ENCODE measurements around the gene CEP295NL.

CEP295NL gene

DNA sequence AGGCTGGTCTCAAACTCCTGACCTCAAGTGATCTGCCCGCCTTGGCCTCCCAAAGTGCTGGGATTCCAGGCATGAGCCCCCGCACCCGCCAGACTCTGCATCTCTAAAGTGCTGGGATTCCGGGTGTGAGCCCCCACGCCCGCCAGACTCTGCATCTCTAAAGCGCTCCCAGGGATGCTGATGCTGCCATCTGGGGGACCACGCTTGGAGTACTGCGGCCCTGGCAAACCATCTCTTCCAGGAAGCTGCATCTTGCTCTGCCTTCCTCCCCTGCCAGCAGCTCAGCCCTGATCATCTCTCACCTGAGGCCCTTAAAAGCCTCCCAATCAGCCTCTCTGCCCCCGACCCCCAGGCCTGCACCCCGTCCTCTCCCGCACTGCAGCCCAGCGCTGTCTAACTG is 4.1 kb downstream of the CEP295NL start:
- DNase-seq (ENCODE audit: insufficient read length): no peak
- FAIRE-seq: no peak
- no peak for TF ChIP-seq POLR2AphosphoS5 (IDR thresholded peaks at IDR 0.05; ENCODE audit: low read depth, low read length)
- no peak for TF ChIP-seq TAF1 (IDR thresholded peaks at IDR 0.05; ENCODE audit: borderline replicate concordance, low read depth, low read length)
- TF ChIP-seq POLR2A (IDR thresholded peaks at IDR 0.05; ENCODE audit: low read depth, low read length): no peak

DNA sequence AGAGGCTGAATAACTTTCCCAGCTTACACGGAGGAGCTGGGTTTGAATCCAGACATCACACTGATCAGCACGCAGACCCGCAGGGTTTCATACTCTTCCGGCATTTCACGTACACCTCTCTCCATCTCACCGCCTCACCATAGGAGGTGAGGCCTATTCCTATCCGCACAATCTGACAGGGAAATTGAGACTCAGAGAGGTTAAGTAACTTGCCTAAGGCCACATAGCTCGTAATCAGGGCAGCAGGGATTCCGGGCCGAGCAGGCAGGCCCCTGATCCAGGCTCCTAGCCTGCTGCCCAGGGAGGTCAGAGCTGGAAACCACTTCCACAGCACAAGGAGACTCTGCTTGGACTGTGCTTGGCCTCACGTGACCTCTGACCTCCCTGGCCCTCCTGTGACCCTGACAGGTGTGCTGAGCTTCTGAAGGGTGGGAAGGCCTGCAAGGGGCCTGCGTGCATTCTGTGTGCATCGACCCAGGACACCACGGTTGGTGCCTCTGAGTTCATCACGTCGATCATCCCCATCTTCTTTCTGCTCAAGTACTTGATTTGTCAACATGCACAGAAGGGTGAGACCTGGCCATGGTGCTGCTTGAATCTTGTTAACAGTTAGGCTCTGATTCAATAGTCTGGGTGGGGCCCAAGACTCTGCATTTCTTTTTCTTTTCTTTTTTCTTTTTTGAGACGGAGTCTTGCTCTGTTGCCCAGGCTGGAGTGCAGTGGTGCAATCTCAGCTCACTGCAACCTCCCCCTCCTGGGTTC is 4.7 kb downstream of the CEP295NL start:
- FAIRE-seq (no peak), DNase-seq (ENCODE audit: insufficient read length) (no peak)
- TF ChIP-seq POLR2A (IDR thresholded peaks at IDR 0.05; ENCODE audit: low read depth, low read length): no peak
- TF ChIP-seq TAF1 (IDR thresholded peaks at IDR 0.05; ENCODE audit: borderline replicate concordance, low read depth, low read length): no peak
- TF ChIP-seq POLR2AphosphoS5 (IDR thresholded peaks at IDR 0.05; ENCODE audit: low read depth, low read length): no peak

DNA sequence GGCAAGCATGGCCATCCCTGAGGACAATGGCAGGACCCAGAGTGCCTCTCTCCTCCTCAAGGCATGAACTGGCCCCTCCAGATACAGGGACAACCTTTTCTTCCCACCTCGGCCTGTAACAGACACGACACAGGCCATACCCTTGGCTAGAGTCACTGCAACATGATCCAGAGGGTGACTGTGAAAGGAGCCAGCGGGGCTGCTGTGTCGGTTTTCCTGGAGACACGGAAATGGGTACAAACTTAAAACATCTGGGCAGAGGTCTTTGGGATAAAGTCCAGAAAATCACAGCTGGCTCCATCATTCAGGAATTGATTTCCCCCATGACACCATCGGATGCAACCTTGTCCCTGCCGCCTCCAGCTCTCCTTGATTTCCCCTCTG is 5.3 kb downstream of the CEP295NL start:
- FAIRE-seq (no peak), DNase-seq (ENCODE audit: insufficient read length) (no peak)
- TF ChIP-seq POLR2A (IDR thresholded peaks at IDR 0.05; ENCODE audit: low read depth, low read length): no peak
- TF ChIP-seq POLR2AphosphoS5 (IDR thresholded peaks at IDR 0.05; ENCODE audit: low read depth, low read length): no peak
- no peak for TF ChIP-seq TAF1 (IDR thresholded peaks at IDR 0.05; ENCODE audit: borderline replicate concordance, low read depth, low read length)

DNA sequence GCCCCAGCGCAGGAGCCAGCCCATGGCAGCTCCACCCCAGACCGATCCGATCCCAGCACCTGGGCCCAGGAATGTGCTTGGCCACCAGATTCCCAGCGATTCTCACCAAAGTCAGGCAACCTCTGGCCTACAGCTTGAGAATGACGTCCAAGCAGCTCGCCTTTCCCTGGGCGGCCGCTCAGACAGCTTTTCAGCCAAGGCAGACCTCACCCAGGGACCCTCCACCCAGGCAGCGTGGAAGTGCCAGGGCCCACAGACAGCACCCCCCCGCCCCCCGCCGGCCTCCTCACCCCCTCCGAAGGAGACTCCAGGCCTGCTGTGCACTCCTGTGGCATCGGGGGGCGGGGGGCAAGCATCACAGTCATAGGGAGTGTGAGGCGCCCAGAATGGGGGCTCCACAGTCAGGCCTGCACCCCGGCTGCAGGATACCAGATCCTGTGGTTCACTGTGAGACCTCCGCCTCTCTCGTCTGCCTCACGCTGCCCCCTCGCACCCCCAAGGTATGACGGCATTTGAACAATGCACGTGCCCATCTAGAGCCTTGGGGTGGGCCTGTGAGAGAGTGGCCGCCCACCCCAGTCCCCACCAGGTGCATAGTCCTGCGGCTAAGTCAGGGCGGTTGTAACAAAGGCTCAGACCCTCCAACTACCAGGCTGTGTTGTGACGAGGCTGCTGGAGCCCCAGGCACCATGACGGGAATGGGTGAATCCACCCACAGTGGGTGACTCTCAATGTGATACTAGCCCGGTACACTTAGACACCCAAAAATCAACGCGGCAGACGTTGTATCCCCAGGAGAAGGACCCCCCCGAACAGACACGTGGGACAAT is 6.0 kb downstream of the CEP295NL start:
- no peak for FAIRE-seq
- no peak for TF ChIP-seq POLR2A (IDR thresholded peaks at IDR 0.05; ENCODE audit: low read depth, low read length)
- no peak for DNase-seq (ENCODE audit: insufficient read length)

DNA sequence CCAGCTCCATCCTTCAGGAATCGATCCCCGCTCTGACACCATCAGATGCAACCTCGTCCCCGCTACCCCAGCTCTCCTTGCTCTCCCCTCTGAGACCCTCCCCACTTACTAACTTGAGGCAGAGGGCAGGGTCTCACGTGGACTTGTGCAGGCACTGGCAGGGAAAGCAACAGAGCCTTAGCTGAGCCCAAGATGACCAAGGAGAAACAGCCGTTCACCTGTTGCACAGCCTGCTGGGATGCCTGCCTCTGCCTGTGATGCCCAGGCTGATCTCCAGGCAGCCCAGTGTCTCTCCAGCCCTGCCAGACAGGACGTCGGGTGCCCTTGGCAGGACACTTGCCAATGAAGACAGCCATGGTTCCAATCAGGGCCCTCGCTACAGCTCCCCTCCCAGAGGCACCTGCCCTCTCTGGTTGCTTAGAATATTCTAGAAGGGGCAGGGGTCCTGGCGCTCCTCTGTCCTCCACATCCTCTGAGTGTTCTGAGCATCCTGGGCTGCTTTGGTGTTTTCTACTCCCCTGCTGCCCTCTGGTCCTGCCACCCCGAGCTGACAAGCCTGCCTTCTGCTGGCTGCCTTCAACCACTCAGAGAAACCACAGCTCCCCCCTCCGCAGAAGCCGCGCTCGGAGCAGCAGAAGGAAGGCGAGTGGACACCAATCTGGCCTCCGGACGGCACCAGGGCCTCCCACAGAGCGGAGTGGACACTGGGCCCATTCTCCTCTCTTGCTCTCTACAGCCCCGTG is 6.7 kb downstream of the CEP295NL start:
- TF ChIP-seq POLR2AphosphoS5 (IDR thresholded peaks at IDR 0.05; ENCODE audit: low read depth, low read length) (no peak), TAF1 (IDR thresholded peaks at IDR 0.05; ENCODE audit: borderline replicate concordance, low read depth, low read length) (no peak), POLR2A (IDR thresholded peaks at IDR 0.05; ENCODE audit: low read depth, low read length) (no peak)
- no peak for FAIRE-seq
- DNase-seq (ENCODE audit: insufficient read length): no peak

DNA sequence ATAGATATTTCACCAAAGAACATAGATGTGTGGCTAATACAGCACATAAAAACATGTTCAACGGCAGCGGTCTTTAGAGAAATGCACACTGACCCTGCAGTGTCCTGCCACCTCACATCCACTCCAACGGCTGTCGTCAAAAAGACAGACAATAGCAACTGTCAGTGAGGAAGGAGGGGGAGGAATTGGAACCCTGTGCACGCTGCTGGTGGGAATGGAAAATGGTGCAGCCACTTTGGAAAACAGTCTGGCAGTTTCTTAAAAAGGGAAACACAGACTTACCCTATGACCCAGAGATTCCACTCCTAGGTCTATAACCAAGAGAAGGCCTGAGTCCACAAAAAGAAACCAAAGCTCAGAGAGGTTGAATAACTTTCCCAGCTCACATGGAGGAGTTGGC is 7.7 kb downstream of the CEP295NL start:
- no peak for TF ChIP-seq TAF1 (IDR thresholded peaks at IDR 0.05; ENCODE audit: borderline replicate concordance, low read depth, low read length)
- no peak for TF ChIP-seq POLR2AphosphoS5 (IDR thresholded peaks at IDR 0.05; ENCODE audit: low read depth, low read length)
- TF ChIP-seq POLR2A (IDR thresholded peaks at IDR 0.05; ENCODE audit: low read depth, low read length): no peak
- FAIRE-seq (no peak), DNase-seq (ENCODE audit: insufficient read length) (no peak)

DNA sequence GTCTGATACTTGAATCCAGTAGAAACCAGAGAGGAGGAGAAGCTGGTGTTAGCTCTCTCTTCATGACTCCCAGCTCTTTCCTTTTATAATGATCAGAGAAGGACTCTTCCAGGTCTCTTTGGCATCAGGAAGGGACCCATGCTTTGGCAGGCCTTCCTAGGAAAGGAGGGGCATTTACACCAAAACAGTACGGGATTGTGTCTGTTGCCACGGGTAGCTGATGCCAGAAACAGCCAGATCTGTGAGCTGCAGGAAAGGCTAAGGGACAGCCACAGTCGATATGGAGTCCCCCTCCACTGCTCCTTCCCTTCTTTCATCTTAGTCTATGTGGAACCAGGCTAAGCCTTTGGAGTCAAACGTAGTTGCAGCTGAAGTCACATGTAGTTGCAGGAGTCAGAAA is 9.3 kb downstream of the CEP295NL start:
- no peak for TF ChIP-seq POLR2AphosphoS5 (IDR thresholded peaks at IDR 0.05; ENCODE audit: low read depth, low read length)
- no peak for TF ChIP-seq POLR2A (IDR thresholded peaks at IDR 0.05; ENCODE audit: low read depth, low read length)
- no peak for TF ChIP-seq TAF1 (IDR thresholded peaks at IDR 0.05; ENCODE audit: borderline replicate concordance, low read depth, low read length)
- FAIRE-seq (no peak), DNase-seq (ENCODE audit: insufficient read length) (no peak)

DNA sequence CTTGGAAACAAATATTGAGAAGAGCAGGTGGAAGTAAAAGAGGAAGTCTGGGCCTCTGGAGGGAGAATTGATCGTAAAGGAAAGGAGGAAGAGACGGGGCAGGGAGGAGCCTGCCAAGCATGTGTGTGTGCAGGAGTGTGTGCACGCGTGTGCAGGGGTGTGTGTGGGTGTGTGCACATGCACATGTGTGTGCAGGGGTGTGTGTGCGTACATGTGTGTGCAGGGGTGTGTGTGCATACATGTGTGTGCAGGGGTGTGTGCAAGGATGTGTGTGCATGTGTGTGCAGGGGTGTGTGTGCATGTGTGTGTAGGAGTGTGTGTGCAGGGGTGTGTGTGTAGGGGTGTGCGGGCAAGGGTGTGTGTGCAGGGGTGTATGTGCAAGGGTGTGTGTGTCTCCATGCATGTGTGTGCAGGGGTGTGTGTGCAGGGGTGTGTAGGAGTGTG is 10.0 kb downstream of the CEP295NL start:
- no peak for TF ChIP-seq TAF1 (IDR thresholded peaks at IDR 0.05; ENCODE audit: borderline replicate concordance, low read depth, low read length)
- TF ChIP-seq POLR2AphosphoS5 (IDR thresholded peaks at IDR 0.05; ENCODE audit: low read depth, low read length): no peak
- no peak for TF ChIP-seq POLR2A (IDR thresholded peaks at IDR 0.05; ENCODE audit: low read depth, low read length)
- FAIRE-seq: no peak
- no peak for DNase-seq (ENCODE audit: insufficient read length)

DNA sequence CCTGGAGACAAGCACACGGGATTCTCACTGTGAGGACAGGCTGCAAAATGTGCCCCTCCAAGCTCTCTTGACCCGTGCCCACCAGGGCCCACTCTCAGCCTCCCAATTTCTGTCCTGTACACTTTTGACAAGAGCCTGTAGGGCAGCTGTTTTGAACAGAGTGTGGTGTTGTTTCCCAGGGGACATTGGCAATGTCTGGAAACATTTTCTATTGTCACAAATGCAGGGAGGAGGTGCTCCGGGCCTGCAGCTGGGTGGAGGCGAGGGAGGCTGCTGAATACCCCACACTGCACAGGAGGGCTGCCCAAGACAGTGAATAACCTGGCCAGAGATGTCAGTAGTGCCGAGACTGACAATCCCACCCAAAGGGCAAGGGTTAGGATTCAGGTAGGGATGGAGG is 10.5 kb downstream of the CEP295NL start:
- FAIRE-seq: no peak
- no peak for DNase-seq (ENCODE audit: insufficient read length)
- TF ChIP-seq POLR2A (IDR thresholded peaks at IDR 0.05; ENCODE audit: low read depth, low read length): no peak
- TF ChIP-seq TAF1 (IDR thresholded peaks at IDR 0.05; ENCODE audit: borderline replicate concordance, low read depth, low read length): no peak
- TF ChIP-seq POLR2AphosphoS5 (IDR thresholded peaks at IDR 0.05; ENCODE audit: low read depth, low read length): no peak

DNA sequence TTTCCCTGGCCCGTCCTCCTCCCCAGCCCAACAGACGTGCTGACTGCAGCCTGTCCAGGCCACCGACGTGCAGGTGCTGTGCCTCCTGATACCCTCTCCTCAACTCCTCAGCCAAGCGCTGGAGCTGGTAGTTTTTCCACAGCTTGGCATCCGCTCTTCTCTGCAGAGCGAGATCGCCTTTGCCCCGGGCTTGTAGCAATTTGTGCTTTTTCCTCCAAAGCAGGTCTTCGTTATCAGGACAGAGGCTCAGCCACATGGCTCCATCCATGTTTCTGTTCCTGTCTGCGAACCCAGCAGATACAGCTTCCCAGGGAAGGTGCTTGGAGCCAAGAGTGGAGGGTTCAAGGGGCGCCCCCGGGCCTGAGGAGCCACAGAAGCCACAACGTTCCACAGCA is 10.9 kb downstream of the CEP295NL start:
- DNase-seq (ENCODE audit: insufficient read length) (no peak), FAIRE-seq (no peak)
- no peak for TF ChIP-seq POLR2A (IDR thresholded peaks at IDR 0.05; ENCODE audit: low read depth, low read length)
- TF ChIP-seq POLR2AphosphoS5 (IDR thresholded peaks at IDR 0.05; ENCODE audit: low read depth, low read length): no peak
- no peak for TF ChIP-seq TAF1 (IDR thresholded peaks at IDR 0.05; ENCODE audit: borderline replicate concordance, low read depth, low read length)

DNA sequence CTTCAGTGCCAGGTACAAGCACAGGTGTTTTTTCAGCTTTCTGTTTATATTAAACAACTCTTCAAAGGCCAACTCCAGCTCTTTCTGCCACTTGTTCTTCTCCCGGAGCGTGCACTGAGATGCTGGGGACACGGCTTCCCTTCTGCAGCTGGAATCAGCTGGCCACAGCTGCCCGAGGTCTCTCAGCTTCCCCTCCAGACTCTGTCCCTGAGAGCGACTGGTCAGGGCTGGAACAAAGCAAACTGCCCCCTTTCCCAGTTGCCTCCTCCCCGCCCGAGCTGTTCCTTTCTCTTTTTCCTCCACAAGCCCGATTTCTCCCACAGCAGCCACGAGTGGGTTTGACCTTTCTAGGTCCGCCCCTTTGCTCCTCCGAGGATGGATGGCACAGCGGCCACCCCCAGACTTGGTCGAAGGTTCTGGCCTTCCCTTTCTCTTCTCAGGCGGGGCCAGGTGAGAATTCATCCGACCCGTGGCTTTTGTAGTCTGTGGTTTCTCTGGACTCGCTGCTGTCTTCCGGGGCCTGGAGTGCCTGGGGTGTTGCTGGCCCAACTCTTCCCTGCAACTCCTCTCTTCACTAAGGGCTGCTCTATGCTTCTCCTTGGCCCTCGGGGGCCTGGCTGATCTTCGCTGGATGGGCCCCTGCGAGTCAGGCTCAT is 11.5 kb downstream of the CEP295NL start:
- TF ChIP-seq POLR2AphosphoS5 (IDR thresholded peaks at IDR 0.05; ENCODE audit: low read depth, low read length): no peak
- TF ChIP-seq POLR2A (IDR thresholded peaks at IDR 0.05; ENCODE audit: low read depth, low read length): no peak
- no peak for TF ChIP-seq TAF1 (IDR thresholded peaks at IDR 0.05; ENCODE audit: borderline replicate concordance, low read depth, low read length)
- FAIRE-seq: no peak
- no peak for DNase-seq (ENCODE audit: insufficient read length)
